ENCODE data around the gene SMKR1. TPM values are rescaled to one million over a fixed set of nuclear protein-coding genes. Genes with fewer than 3 reads are reported as not detected.

SMKR1 gene
- total and polyA plus RNA-seq, 2 of the 8 experiments (the other 6 are each of a cell fraction or from before 2014, with no cell fraction given): 0.39 to 1.6 TPM

DNA sequence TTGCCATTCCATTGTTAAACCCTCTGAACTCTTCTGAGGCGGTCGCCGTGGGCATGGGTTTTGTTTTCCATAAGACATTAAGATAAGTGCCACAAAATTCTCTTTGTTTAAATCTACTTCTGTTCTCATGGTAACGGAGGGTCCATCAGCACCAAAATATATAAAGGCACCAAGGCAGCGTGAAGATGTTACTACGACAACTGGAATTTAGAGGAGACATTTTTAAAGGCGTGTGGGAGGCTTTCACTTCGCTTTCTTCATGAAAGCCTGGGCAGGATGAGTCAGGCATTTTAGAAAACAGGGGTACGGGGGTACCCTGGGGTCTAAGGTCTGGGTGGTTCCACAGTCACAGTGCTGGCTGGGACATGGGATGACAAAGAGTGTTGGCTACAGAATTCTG is 34.0 kb downstream of the SMKR1 start (continued):
- TF ChIP-seq SAP30 (IDR thresholded peaks at IDR 0.05; ENCODE audit: insufficient read depth, insufficient replicate concordance, low read length) (no peak), CBX8 (IDR thresholded peaks at IDR 0.05; ENCODE audit: borderline replicate concordance, low read depth, low read length) (no peak), NANOG (IDR thresholded peaks at IDR 0.05; ENCODE audit: insufficient read depth, low read depth, low read length, poor library complexity, severe bottlenecking) (no peak), POU5F1 (IDR thresholded peaks at IDR 0.05; ENCODE audit: low read depth, low read length) (no peak), POLR2A (IDR thresholded peaks at IDR 0.05; ENCODE audit: control extremely low read depth in 1 of 2, low read depth in 2 of 2, low read length in 2 of 2) (no peak), EGR1 (IDR thresholded peaks at IDR 0.05; ENCODE audit: borderline replicate concordance, low read depth, low read length) (no peak), SIRT6 (IDR thresholded peaks at IDR 0.05; ENCODE audit: low read length) (no peak), CREB1 (IDR thresholded peaks at IDR 0.05) (no peak), JUND (IDR thresholded peaks at IDR 0.05; ENCODE audit: low read length) (no peak), TCF12 (IDR thresholded peaks at IDR 0.05; ENCODE audit: low read depth, low read length) (no peak)
